ENCODE measurements around the gene SNX7. TPM values are rescaled to one million over a fixed set of nuclear protein-coding genes. Genes with fewer than 3 reads are reported as not detected.

The SNX7 gene
- polyA plus RNA-seq, 1 of the 3 experiments (the other 2 are of a cell fraction) = 16.0 TPM

DNA sequence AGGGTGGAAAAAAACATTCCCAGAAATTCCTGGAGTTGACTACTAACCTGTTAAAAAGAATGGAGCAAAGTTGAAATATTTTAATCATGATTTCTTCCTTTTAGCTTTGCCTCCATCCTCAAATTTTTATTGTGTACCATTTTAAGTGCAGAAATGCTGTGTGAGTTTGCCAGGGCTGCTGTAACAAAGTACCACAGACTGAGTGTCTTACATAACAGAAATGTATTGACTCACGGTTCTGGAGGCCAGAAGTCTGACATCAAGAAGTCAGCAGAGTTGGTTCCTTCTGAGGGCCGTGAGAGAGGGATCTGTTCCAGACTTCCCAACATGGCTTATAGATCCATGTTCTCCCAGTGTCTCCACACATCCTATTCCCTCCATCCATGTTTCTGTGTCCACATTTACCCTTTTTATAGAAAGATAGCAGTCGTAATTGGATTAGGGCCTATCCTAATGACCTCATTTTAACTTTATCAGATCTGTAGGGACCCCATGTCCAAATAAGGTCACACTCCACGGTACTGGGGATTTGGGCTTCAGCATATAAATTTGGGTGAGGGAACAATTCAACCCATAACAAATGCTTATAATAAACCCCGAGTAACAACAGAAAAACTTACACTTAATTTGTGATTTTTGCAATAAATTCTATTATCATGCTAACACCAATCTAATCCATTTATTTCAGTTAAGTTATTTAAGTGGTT is 12.7 kb downstream of the SNX7 start:
- peaks cover 72% of the 10 kb centered on the region for H3K79me2 ChIP-seq (ENCODE audit: insufficient read depth)
- H3K4me3 ChIP-seq (ENCODE audit: low read depth in 2 of 2, low read length in 1 of 2) = no peak overlapping the region
- peaks cover 13 to 26% of the 10 kb centered on the region in 2 experiments for H3K4me1 ChIP-seq (ENCODE audit: control insufficient read depth in 1 of 2, insufficient read depth in 2 of 2, low read depth in 1 of 2, low read length in 1 of 2)
- H3K4me2 ChIP-seq = no peak overlapping the region
- POLR2A ChIA-PET = no interaction called here
- CTCF ChIA-PET = no interaction called here
- DNase-seq = no peak
- H3K27me3 ChIP-seq (ENCODE audit: insufficient read depth) = no peaks in the 10 kb centered on the region
- peaks cover 14% of the 10 kb centered on the region for H3F3A ChIP-seq (replicated peaks; ENCODE audit: insufficient read depth)
- H2AFZ ChIP-seq (ENCODE audit: low read depth) = no peak overlapping the region
- H3K27ac ChIP-seq (ENCODE audit: low read depth in 2 of 2, low read length in 1 of 2) = no peak overlapping the region
- H3K9me3 ChIP-seq = no peaks in the 10 kb centered on the region
- no peaks in the 10 kb centered on the region for H3K9me2 ChIP-seq
- H3K9ac ChIP-seq = no peak overlapping the region
- peaks cover 0 to 3% of the 10 kb centered on the region in 2 experiments for H3K36me3 ChIP-seq (replicated peaks in 1 of 2; ENCODE audit: control insufficient read depth in 1 of 2, insufficient read depth in 2 of 2, low read length in 1 of 2)
- H4K20me1 ChIP-seq (ENCODE audit: insufficient read depth) = peaks cover 2% of the 10 kb centered on the region; the same call in 1 of the 2 replicates
- TF ChIP-seq, protein P1, sequence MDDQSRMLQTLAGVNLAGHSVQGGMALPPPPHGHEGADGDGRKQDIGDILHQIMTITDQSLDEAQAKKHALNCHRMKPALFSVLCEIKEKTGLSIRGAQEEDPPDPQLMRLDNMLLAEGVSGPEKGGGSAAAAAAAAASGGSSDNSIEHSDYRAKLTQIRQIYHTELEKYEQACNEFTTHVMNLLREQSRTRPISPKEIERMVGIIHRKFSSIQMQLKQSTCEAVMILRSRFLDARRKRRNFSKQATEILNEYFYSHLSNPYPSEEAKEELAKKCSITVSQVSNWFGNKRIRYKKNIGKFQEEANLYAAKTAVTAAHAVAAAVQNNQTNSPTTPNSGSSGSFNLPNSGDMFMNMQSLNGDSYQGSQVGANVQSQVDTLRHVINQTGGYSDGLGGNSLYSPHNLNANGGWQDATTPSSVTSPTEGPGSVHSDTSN (IDR thresholded peaks at IDR 0.05) = no peak
- no peak for TF ChIP-seq ELF1 (IDR thresholded peaks at IDR 0.05)
- TF ChIP-seq, protein P2, sequence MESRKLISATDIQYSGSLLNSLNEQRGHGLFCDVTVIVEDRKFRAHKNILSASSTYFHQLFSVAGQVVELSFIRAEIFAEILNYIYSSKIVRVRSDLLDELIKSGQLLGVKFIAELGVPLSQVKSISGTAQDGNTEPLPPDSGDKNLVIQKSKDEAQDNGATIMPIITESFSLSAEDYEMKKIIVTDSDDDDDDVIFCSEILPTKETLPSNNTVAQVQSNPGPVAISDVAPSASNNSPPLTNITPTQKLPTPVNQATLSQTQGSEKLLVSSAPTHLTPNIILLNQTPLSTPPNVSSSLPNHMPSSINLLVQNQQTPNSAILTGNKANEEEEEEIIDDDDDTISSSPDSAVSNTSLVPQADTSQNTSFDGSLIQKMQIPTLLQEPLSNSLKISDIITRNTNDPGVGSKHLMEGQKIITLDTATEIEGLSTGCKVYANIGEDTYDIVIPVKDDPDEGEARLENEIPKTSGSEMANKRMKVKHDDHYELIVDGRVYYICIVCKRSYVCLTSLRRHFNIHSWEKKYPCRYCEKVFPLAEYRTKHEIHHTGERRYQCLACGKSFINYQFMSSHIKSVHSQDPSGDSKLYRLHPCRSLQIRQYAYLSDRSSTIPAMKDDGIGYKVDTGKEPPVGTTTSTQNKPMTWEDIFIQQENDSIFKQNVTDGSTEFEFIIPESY (IDR thresholded peaks at IDR 0.05; ENCODE audit: borderline replicate concordance, low read depth) = no peak
- no peak for TF ChIP-seq FOXM1 (IDR thresholded peaks at IDR 0.05; ENCODE audit: low read depth)
- TF ChIP-seq YY1 (IDR thresholded peaks at IDR 0.05; ENCODE audit: low read depth) = no peak
- TF ChIP-seq, protein P3, sequence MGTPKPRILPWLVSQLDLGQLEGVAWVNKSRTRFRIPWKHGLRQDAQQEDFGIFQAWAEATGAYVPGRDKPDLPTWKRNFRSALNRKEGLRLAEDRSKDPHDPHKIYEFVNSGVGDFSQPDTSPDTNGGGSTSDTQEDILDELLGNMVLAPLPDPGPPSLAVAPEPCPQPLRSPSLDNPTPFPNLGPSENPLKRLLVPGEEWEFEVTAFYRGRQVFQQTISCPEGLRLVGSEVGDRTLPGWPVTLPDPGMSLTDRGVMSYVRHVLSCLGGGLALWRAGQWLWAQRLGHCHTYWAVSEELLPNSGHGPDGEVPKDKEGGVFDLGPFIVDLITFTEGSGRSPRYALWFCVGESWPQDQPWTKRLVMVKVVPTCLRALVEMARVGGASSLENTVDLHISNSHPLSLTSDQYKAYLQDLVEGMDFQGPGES (IDR thresholded peaks at IDR 0.05; ENCODE audit: low read depth, low read length) = no peak
- TF ChIP-seq NFIC (IDR thresholded peaks at IDR 0.05; ENCODE audit: borderline replicate concordance) = no peak
- no peak for TF ChIP-seq JUND (IDR thresholded peaks at IDR 0.05)
- TF ChIP-seq, protein P4, sequence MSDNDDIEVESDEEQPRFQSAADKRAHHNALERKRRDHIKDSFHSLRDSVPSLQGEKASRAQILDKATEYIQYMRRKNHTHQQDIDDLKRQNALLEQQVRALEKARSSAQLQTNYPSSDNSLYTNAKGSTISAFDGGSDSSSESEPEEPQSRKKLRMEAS (IDR thresholded peaks at IDR 0.05; ENCODE audit: low read depth) = no peak
- TF ChIP-seq, protein P5, sequence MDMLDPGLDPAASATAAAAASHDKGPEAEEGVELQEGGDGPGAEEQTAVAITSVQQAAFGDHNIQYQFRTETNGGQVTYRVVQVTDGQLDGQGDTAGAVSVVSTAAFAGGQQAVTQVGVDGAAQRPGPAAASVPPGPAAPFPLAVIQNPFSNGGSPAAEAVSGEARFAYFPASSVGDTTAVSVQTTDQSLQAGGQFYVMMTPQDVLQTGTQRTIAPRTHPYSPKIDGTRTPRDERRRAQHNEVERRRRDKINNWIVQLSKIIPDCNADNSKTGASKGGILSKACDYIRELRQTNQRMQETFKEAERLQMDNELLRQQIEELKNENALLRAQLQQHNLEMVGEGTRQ (IDR thresholded peaks at IDR 0.05; ENCODE audit: borderline replicate concordance, low read depth, low read length) = no peak
- no peak for TF ChIP-seq SIN3A (IDR thresholded peaks at IDR 0.05; ENCODE audit: borderline replicate concordance, low read depth, low read length)
- TF ChIP-seq TCF12 (IDR thresholded peaks at IDR 0.05) = no peak
- 86% methylated on average over 5 of the region's 5 CpGs for WGBS (ENCODE audit: low lambda C conversion rate)
